Kidney (tissue), 14 donors: ENCODE data around the gene RUVBL2. TPM values are rescaled to one million over a fixed set of nuclear protein-coding genes. Genes with fewer than 3 reads are reported as not detected.

Experiments used
- DNase-seq, 5 donors: peaks; one replicate each; pipeline ENCODE4 v3.0.0-alpha.2; 2013 to 2020
- FAIRE-seq: peaks from 2 replicates; lab custom pipeline; 2012; peaks lifted over from hg19 to GRCh38; lab: Jason Lieb, UNC
- H3K27ac ChIP-seq, 2 donors: one replicate each; pipeline ENCODE4 v1.7.0; 2013; ENCODE audit warnings: low read depth in 2 of 2, low read length in 2 of 2, inconsistent platforms in 1 of 2
- H3K27me3 ChIP-seq: one replicate; pipeline ENCODE4 v1.7.1; 2013; ENCODE audit warnings: low read length, inconsistent platforms; ENCODE audit not compliant: control insufficient read depth, insufficient read depth
- H3K36me3 ChIP-seq, 3 donors: one replicate each; pipeline versions ENCODE4 v1.7.0 to v1.7.1; 2013; ENCODE audit warnings: low read length in 3 of 3, control low read depth in 1 of 3, inconsistent platforms in 1 of 3; ENCODE audit not compliant: insufficient read depth in 3 of 3, control insufficient read depth in 2 of 3
- H3K4me1 ChIP-seq, 3 donors: one replicate each; pipeline versions ENCODE4 v1.7.0 to v1.7.1; 2013; ENCODE audit warnings: low read length in 3 of 3, inconsistent platforms in 1 of 3, low read depth in 1 of 3; ENCODE audit not compliant: control insufficient read depth in 2 of 3, insufficient read depth in 2 of 3
- H3K4me3 ChIP-seq, 3 donors: one replicate each; pipeline versions ENCODE4 v1.7.0 to v1.8.1; 2013; ENCODE audit warnings: low read length in 3 of 3, control low read depth in 1 of 3, inconsistent platforms in 1 of 3
- H3K9ac ChIP-seq, 3 donors: one replicate each; pipeline versions ENCODE4 v1.7.0 to v1.7.1; 2013; ENCODE audit warnings: low read length in 3 of 3, control low read depth in 1 of 3, inconsistent platforms in 1 of 3
- H3K9me3 ChIP-seq, 3 donors: one replicate each; pipeline versions ENCODE4 v1.7.0 to v1.7.1; 2013; ENCODE audit warnings: low read length in 3 of 3, control low read depth in 1 of 3, inconsistent platforms in 1 of 3; ENCODE audit not compliant: control insufficient read depth in 2 of 3, insufficient read depth in 1 of 3
- intact Hi-C: fragments of 100-400 bp; cut with DNase I; formaldehyde crosslinking; loops from one replicate; pipeline ENCODE4 v1.11.1; 2022
- polyA plus RNA-seq: library from polyadenylated mRNA; stranded (reverse); fragments of 350-450 nt; fragmentation: Illumina TruSeq; extraction: RNeasy Lipid Tissue Mini Kit (QIAGEN cat#74804); gene quantifications from one replicate; pipeline ENCODE4 v1.2.3, GENCODE V29; 2014; ENCODE audit warnings: low read depth, low replicate concordance; ENCODE audit not compliant: insufficient read depth
- total RNA-seq: library from RNA; stranded (reverse); fragmentation: NEBNext Ultra II Directional; extraction: Animal tissue kit (Norgen Biotek cat#: 25700); gene quantifications from one replicate; pipeline ENCODE4 v1.2.1, GENCODE V29; 2021
- TF ChIP-seq, protein P1 (sequence below): IDR thresholded peaks from 3 replicates; pipeline ENCODE4 v1.5.1; 2012; ENCODE audit warnings: mild to moderate bottlenecking, moderate library complexity, borderline replicate concordance; ENCODE audit not compliant: insufficient read depth; ENCODE audit errors: extremely low read depth
- donor health status: control.
- donor health status: control.
- donor health status: control.
- donor health status: control.
- donor health status: control.
- donor health status: DM: yes; HTN: yes; CAD: no.
- donor health status: Normal renal cell carcinoma (clear cell type).

RUVBL2 gene
- total and polyA plus RNA-seq, 2 donors from 2014 or later: 57.0 to 83.6 TPM

DNA sequence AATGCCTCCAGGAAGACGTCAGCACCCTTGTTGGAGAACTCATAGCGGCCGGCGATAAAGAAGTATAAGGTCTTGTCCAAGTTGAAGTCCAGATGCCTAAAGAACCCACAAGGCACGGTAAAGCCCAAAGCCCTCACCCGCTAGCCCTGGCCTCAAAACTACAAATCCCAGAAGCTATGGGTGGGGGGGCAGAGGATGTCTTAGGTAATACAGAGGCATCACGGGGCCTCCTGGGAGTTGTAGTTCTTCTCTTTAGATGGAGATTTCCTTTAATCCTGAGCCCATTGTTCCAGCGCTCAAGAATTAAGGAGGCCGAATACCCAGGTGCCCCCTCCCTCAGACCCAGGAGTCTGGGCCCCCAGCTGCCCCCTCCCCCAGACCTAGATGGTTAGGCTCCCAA lies 11.4 kb upstream of the RUVBL2 start:
- H3K9ac ChIP-seq: no peak overlapping the region
- H3K27me3 ChIP-seq: no peaks in the 10 kb centered on the region
- no peak overlapping the region for H3K4me3 ChIP-seq
- no peaks in the 10 kb centered on the region for H3K9me3 ChIP-seq
- DNase-seq (no peak), FAIRE-seq (no peak)
- peaks cover 3 to 39% (median 20%) of the 10 kb centered on the region in 3 donors for H3K36me3 ChIP-seq
- H3K27ac ChIP-seq: no peak overlapping the region
- no peaks in the 10 kb centered on the region for H3K4me1 ChIP-seq
- intact Hi-C loops: no loop called here
- TF ChIP-seq, protein P1, sequence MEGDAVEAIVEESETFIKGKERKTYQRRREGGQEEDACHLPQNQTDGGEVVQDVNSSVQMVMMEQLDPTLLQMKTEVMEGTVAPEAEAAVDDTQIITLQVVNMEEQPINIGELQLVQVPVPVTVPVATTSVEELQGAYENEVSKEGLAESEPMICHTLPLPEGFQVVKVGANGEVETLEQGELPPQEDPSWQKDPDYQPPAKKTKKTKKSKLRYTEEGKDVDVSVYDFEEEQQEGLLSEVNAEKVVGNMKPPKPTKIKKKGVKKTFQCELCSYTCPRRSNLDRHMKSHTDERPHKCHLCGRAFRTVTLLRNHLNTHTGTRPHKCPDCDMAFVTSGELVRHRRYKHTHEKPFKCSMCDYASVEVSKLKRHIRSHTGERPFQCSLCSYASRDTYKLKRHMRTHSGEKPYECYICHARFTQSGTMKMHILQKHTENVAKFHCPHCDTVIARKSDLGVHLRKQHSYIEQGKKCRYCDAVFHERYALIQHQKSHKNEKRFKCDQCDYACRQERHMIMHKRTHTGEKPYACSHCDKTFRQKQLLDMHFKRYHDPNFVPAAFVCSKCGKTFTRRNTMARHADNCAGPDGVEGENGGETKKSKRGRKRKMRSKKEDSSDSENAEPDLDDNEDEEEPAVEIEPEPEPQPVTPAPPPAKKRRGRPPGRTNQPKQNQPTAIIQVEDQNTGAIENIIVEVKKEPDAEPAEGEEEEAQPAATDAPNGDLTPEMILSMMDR: no peak

DNA sequence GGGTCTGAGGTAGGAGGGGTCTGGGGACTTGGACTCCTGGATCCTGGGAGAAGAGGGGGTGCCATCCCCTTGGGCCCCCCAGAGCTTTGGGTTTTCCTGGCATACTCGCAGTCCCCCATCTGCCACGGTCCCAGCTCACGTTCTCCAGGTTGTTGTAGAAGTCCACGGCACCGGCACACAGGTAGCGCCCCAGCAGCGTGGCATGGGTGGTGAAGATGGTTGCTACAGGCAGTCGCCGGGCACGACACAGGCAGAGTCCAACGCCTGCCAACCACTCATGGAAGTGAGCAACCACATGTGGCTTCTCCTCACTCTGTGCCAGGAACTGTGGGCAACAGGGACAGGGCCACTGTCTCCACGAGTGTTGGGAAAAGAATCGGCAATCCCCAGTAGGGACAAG lies 8.0 kb upstream of the RUVBL2 start:
- intact Hi-C loops: no loop called here
- FAIRE-seq (no peak), DNase-seq (no peak)
- TF ChIP-seq, protein P1: no peak
- Histone ChIP-seq H3K36me3 (peaks cover 3 to 35% (median 19%) of the 10 kb centered on the region in 3 donors), H3K4me1 (peaks cover 0 to 6% (median 5%) of the 10 kb centered on the region in 3 donors), H3K27me3 (no peaks in the 10 kb centered on the region), H3K27ac (no peak overlapping the region), H3K4me3 (no peak overlapping the region), H3K9ac (no peak overlapping the region), H3K9me3 (no peaks in the 10 kb centered on the region)

DNA sequence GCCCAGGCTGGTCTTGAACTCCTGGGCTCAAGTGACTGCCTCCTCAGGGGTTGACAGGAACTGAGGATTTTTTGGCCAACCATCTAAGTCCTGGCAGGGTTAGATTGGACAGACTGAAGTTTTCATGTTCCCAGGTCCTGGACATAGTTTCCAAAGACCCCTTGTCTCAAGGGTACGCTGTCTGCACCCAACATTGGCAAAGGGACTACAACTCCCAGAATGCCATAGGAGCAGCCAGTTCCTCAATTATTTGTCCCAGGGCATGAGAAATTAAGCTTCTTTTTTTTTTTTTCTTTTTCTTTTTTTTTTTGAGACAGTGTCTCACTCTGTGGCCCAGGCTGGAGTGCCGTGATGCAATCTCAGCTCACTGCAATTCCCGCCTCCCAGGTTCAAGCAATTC lies 7.5 kb upstream of the RUVBL2 start:
- Histone ChIP-seq H3K9ac (no peak overlapping the region), H3K4me3 (no peak overlapping the region), H3K36me3 (peaks cover 3 to 35% (median 19%) of the 10 kb centered on the region in 3 donors), H3K4me1 (peaks cover 0 to 10% (median 6%) of the 10 kb centered on the region in 3 donors), H3K9me3 (no peaks in the 10 kb centered on the region), H3K27ac (no peak overlapping the region), H3K27me3 (no peaks in the 10 kb centered on the region)
- intact Hi-C loops: no loop called here
- TF ChIP-seq, protein P1: no peak
- no peak for FAIRE-seq
- DNase-seq: no peak

DNA sequence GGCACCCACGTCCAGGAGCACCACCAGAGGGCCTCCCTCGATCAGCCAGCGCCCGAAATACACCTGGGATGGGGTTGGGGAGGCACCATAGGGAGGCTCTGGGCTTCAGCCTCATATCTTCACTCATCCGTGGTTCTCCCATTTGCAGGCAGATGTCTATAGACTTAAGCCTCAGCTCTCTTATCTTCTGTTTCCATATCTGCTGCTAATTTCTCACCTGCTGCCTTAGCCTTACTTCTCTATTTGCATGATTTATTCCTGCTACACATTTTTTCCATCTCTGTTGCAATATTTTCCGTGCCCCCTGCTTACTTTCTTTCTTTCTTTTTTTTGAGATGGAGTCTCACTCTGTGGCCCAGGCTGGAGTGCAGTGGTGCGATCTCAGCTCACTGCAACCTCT lies 6.4 kb upstream of the RUVBL2 start:
- FAIRE-seq: no peak
- Histone ChIP-seq H3K9ac (no peak overlapping the region), H3K36me3 (peaks cover 3 to 35% (median 19%) of the 10 kb centered on the region in 3 donors), H3K4me3 (no peak overlapping the region), H3K4me1 (peaks cover 0 to 18% (median 6%) of the 10 kb centered on the region in 3 donors), H3K27ac (no peak overlapping the region), H3K27me3 (no peaks in the 10 kb centered on the region), H3K9me3 (no peaks in the 10 kb centered on the region)
- intact Hi-C loops: no loop called here
- DNase-seq: no peak
- TF ChIP-seq, protein P1: no peak
